ENCODE measurements around the gene POLR1E. TPM values are rescaled to one million over a fixed set of nuclear protein-coding genes. Genes with fewer than 3 reads are reported as not detected.
"Not testable (repeated sequence)": the region's sequence is repeated elsewhere in the genome, so short reads cannot be mapped to it uniquely, and the experiment has no call there.

POLR1E gene
- total and polyA plus RNA-seq, 2 donors (not counting 3 experiments of a cell fraction or from before 2014, with no cell fraction given), result 9.0 to 21.2 TPM

GRCh38 chr9:37508834-37509206, 23.1 kb downstream of the POLR1E start:
- Histone ChIP-seq H3K27ac (ENCODE audit: insufficient read depth, low read depth, low read length) (no peak overlapping the region), H2AFZ (ENCODE audit: low read depth, low read length) (no peak overlapping the region), H4K20me1 (replicated peaks; ENCODE audit: control insufficient read depth, extremely low read depth, insufficient read depth, low read length) (no peaks in the 10 kb centered on the region), H3K27me3 (ENCODE audit: control insufficient read depth in 2 of 2, insufficient read depth in 2 of 2, low read length in 2 of 2) (no peaks in the 10 kb centered on the region), H3K79me2 (ENCODE audit: control insufficient read depth, insufficient read depth, low read length) (no peaks in the 10 kb centered on the region), H3K36me3 (ENCODE audit: control insufficient read depth in 2 of 2, extremely low read depth in 1 of 2, insufficient read depth in 2 of 2, low read length in 2 of 2) (peaks cover 0 to 2% of the 10 kb centered on the region in 2 experiments), H3K4me3 (replicated peaks in 1 of 3; ENCODE audit: insufficient read depth in 1 of 3, low read depth in 1 of 3, low read length in 3 of 3) (no peak overlapping the region), H3K4me1 (ENCODE audit: control insufficient read depth, extremely low read depth, insufficient read depth, low read length) (no peaks in the 10 kb centered on the region), H3K9me1 (replicated peaks; ENCODE audit: control insufficient read depth, extremely low read depth, insufficient read depth, low read length) (no peaks in the 10 kb centered on the region), H3K9ac (replicated peaks; ENCODE audit: extremely low read depth, insufficient read depth, low read length) (no peak overlapping the region), H3K4me2 (ENCODE audit: insufficient read depth, low read length) (no peak overlapping the region), H3K9me3 (replicated peaks; ENCODE audit: control insufficient read depth, insufficient read depth, low read length) (no peaks in the 10 kb centered on the region)
- no TSS peak for BruUV-seq (replicated peaks)
- no peak for FAIRE-seq
- intact Hi-C loops (cut with micrococcal nuclease), result loop anchor here (10.0 kb wide), 1 partner anchor 94 kb away; no protein-coding TSS in a partner anchor
- TF ChIP-seq FOS (IDR thresholded peaks at IDR 0.05; ENCODE audit: borderline replicate concordance, insufficient read depth, low read length) (no peak), GATA2 (IDR thresholded peaks at IDR 0.05; ENCODE audit: insufficient read depth, insufficient read length, low read depth, low read length) (no peak), POLR2A (IDR thresholded peaks at IDR 0.05; ENCODE audit: low read depth, low read length) (no peak), JUN (IDR thresholded peaks at IDR 0.05; ENCODE audit: borderline replicate concordance, insufficient read depth, insufficient read length, low read depth) (no peak), MYC (IDR thresholded peaks at IDR 0.05; ENCODE audit: low read depth, low read length) (no peak), POLR2AphosphoS5 (IDR thresholded peaks at IDR 0.05; ENCODE audit: insufficient read depth, low read depth, low read length) (no peak)
- dilution Hi-C loops (cut with MboI; ENCODE audit: extremely low pct_ligation_motif_present, low sequenced_read_pairs), result no loop called here
- DNase-seq (ENCODE audit: low read depth, low spot score), result no peak
- ChIA-PET CTCF (interaction anchor here (1.3 to 2.4 kb wide), 3 partner anchors 12 to 27 kb away, joined by 4 to 12 read pairs (median 6); partner anchors contain the start of gene POLR1E), POLR2A (no interaction called here)

DNA sequence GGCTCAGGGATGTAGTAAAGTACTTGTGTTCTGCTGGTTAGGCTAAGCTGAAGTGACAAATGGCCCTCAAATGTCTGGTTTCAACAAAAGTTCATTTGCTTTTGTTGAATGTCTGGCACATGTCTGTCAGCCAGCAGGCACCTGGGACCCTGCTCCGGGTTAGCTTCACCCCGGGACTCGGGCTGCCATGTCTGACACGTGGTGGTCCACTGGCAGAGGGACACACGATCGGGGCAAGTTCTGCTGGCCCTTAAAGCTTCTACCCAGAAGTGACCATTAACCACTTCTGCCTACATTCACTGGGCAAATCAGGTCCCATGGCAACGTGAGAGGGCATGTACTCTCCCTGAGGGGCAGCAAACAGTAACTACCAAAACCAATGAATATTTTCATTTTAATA, 23.8 kb downstream of the POLR1E start:
- DNase-seq (ENCODE audit: low read depth, low spot score), result no peak
- FAIRE-seq, result no peak
- ChIA-PET CTCF (interaction anchor here (1.0 to 2.4 kb wide), 3 partner anchors 11 to 94 kb away, joined by 4 to 12 read pairs (median 4); partner anchors contain the start of gene POLR1E), POLR2A (no interaction called here)
- H3K27ac ChIP-seq (ENCODE audit: insufficient read depth, low read depth, low read length), result no peak overlapping the region
- BruUV-seq (replicated peaks), result no TSS peak
- H3K9ac ChIP-seq (replicated peaks; ENCODE audit: extremely low read depth, insufficient read depth, low read length), result no peak overlapping the region
- H3K4me1 ChIP-seq (ENCODE audit: control insufficient read depth, extremely low read depth, insufficient read depth, low read length), result no peaks in the 10 kb centered on the region
- H3K4me2 ChIP-seq (ENCODE audit: insufficient read depth, low read length), result no peak overlapping the region
- no peak overlapping the region for H2AFZ ChIP-seq (ENCODE audit: low read depth, low read length)
- no peaks in the 10 kb centered on the region for H4K20me1 ChIP-seq (replicated peaks; ENCODE audit: control insufficient read depth, extremely low read depth, insufficient read depth, low read length)
- no peaks in the 10 kb centered on the region for H3K27me3 ChIP-seq (ENCODE audit: control insufficient read depth in 2 of 2, insufficient read depth in 2 of 2, low read length in 2 of 2)
- dilution Hi-C loops (cut with MboI; ENCODE audit: extremely low pct_ligation_motif_present, low sequenced_read_pairs) (no loop called here), intact Hi-C loops (cut with micrococcal nuclease) (loop anchor here (10.0 kb wide), 1 partner anchor 95 kb away; no protein-coding TSS in a partner anchor)
- H3K9me3 ChIP-seq (replicated peaks; ENCODE audit: control insufficient read depth, insufficient read depth, low read length), result no peaks in the 10 kb centered on the region
- H3K4me3 ChIP-seq (replicated peaks in 1 of 3; ENCODE audit: insufficient read depth in 1 of 3, low read depth in 1 of 3, low read length in 3 of 3), result no peak overlapping the region
- no peak for TF ChIP-seq MYC (IDR thresholded peaks at IDR 0.05; ENCODE audit: low read depth, low read length)
- TF ChIP-seq, protein P1, sequence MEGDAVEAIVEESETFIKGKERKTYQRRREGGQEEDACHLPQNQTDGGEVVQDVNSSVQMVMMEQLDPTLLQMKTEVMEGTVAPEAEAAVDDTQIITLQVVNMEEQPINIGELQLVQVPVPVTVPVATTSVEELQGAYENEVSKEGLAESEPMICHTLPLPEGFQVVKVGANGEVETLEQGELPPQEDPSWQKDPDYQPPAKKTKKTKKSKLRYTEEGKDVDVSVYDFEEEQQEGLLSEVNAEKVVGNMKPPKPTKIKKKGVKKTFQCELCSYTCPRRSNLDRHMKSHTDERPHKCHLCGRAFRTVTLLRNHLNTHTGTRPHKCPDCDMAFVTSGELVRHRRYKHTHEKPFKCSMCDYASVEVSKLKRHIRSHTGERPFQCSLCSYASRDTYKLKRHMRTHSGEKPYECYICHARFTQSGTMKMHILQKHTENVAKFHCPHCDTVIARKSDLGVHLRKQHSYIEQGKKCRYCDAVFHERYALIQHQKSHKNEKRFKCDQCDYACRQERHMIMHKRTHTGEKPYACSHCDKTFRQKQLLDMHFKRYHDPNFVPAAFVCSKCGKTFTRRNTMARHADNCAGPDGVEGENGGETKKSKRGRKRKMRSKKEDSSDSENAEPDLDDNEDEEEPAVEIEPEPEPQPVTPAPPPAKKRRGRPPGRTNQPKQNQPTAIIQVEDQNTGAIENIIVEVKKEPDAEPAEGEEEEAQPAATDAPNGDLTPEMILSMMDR (IDR thresholded peaks at IDR 0.05; ENCODE audit: extremely low read depth in 1 of 2, insufficient read depth in 1 of 2, low read depth in 1 of 2, low read length in 2 of 2), result no peak
- peaks cover 0 to 2% of the 10 kb centered on the region in 2 experiments for H3K36me3 ChIP-seq (ENCODE audit: control insufficient read depth in 2 of 2, extremely low read depth in 1 of 2, insufficient read depth in 2 of 2, low read length in 2 of 2)
- no peaks in the 10 kb centered on the region for H3K9me1 ChIP-seq (replicated peaks; ENCODE audit: control insufficient read depth, extremely low read depth, insufficient read depth, low read length)
- no peaks in the 10 kb centered on the region for H3K79me2 ChIP-seq (ENCODE audit: control insufficient read depth, insufficient read depth, low read length)

- H3K27me3 ChIP-seq (ENCODE audit: control insufficient read depth in 2 of 2, insufficient read depth in 2 of 2, low read length in 2 of 2); H3K9me1 ChIP-seq (replicated peaks; ENCODE audit: control insufficient read depth, extremely low read depth, insufficient read depth, low read length); POLR2A ChIA-PET; H3K27ac ChIP-seq (ENCODE audit: insufficient read depth, low read depth, low read length); FAIRE-seq; H3K4me2 ChIP-seq (ENCODE audit: insufficient read depth, low read length); H3K9ac ChIP-seq (replicated peaks; ENCODE audit: extremely low read depth, insufficient read depth, low read length); H3K4me3 ChIP-seq (replicated peaks in 1 of 3; ENCODE audit: insufficient read depth in 1 of 3, low read depth in 1 of 3, low read length in 3 of 3); H4K20me1 ChIP-seq (replicated peaks; ENCODE audit: control insufficient read depth, extremely low read depth, insufficient read depth, low read length); H3K9me3 ChIP-seq (replicated peaks; ENCODE audit: control insufficient read depth, insufficient read depth, low read length); H2AFZ ChIP-seq (ENCODE audit: low read depth, low read length); H3K79me2 ChIP-seq (ENCODE audit: control insufficient read depth, insufficient read depth, low read length); dilution Hi-C loops (cut with MboI; ENCODE audit: extremely low pct_ligation_motif_present, low sequenced_read_pairs); DNase-seq (ENCODE audit: low read depth, low spot score); intact Hi-C loops (cut with micrococcal nuclease); BruUV-seq (replicated peaks); H3K4me1 ChIP-seq (ENCODE audit: control insufficient read depth, extremely low read depth, insufficient read depth, low read length); H3K36me3 ChIP-seq (ENCODE audit: control insufficient read depth in 2 of 2, extremely low read depth in 1 of 2, insufficient read depth in 2 of 2, low read length in 2 of 2): not testable (repeated sequence)
- CTCF ChIA-PET, result interaction anchor here (1.0 kb wide), 1 partner anchor 94 kb away, joined by 4 read pairs; no protein-coding TSS in a partner anchor
These were observed 24.3 kb downstream of the POLR1E start for GRCh38 chr9:37510053-37510452.
